ENCODE measurements around the gene RESP18. TPM values are rescaled to one million over a fixed set of nuclear protein-coding genes. Genes with fewer than 3 reads are reported as not detected.

RESP18 gene
- total RNA-seq, 1 donor from 2014 or later = not detected

DNA sequence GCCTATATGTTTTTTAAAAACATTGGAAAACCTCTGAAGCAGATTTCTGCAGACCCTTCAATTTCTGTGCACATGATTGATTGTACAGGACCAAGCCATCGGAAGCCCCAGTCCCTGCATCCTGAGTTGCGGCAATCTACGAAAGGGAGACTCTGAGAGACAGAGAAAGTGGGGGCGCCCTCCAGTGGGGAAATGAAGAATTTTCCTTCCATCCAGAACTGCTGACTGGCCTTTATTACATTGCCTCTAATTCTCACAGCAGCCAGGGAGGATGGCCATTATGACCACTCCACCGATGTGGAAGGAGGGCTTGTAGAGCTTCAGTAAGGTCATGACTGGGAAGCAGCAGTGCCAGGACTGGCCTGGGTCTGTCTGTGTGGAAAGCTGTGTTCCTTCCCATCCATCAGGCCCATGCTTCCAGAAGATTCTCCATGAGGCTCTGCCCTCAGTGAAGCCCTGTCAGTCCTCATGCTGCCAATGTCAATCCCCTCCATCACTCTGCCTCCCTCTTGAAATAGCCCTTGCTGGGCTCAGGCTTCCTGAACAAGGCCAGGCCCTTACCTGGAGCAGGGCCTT is 20.0 kb upstream of the RESP18 start:
- TF ChIP-seq, protein P1, sequence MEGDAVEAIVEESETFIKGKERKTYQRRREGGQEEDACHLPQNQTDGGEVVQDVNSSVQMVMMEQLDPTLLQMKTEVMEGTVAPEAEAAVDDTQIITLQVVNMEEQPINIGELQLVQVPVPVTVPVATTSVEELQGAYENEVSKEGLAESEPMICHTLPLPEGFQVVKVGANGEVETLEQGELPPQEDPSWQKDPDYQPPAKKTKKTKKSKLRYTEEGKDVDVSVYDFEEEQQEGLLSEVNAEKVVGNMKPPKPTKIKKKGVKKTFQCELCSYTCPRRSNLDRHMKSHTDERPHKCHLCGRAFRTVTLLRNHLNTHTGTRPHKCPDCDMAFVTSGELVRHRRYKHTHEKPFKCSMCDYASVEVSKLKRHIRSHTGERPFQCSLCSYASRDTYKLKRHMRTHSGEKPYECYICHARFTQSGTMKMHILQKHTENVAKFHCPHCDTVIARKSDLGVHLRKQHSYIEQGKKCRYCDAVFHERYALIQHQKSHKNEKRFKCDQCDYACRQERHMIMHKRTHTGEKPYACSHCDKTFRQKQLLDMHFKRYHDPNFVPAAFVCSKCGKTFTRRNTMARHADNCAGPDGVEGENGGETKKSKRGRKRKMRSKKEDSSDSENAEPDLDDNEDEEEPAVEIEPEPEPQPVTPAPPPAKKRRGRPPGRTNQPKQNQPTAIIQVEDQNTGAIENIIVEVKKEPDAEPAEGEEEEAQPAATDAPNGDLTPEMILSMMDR (conservative IDR thresholded peaks at IDR 0.05; ENCODE audit: low read depth, low read length) = peak; percentile 80
- no peak for DNase-seq (ENCODE audit: low read depth)
- H3K4me3 ChIP-seq (ENCODE audit: low read depth, low read length) = no peak overlapping the region

DNA sequence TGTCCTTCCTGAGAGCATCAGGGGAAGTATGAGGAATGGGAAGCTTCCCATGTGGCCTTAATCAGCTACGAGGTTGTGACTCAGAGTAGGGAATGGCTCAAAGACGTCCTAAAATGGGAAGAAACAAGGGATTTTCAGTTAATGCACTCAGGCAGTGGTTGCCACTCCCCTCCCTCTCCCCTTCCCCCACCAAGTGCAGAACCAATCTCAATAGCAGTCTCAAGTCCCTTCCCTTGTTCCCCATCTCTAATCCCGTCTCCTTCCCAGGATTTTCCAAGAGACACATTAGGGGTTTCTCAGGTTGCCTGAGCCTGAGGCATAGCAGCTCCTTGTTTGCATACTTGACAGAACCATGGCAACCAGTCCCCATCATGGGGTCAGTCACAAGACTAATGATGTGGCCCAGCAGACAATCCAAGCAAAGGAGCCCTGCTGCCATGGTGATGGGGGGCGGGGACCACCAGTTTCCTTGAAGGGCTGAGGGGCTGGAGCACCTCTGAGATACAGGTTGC is 18.2 kb upstream of the RESP18 start:
- no peak for DNase-seq (ENCODE audit: low read depth)
- H3K4me3 ChIP-seq (ENCODE audit: low read depth, low read length) = no peak overlapping the region
- TF ChIP-seq, protein P1 (conservative IDR thresholded peaks at IDR 0.05; ENCODE audit: low read depth, low read length) = no peak

DNA sequence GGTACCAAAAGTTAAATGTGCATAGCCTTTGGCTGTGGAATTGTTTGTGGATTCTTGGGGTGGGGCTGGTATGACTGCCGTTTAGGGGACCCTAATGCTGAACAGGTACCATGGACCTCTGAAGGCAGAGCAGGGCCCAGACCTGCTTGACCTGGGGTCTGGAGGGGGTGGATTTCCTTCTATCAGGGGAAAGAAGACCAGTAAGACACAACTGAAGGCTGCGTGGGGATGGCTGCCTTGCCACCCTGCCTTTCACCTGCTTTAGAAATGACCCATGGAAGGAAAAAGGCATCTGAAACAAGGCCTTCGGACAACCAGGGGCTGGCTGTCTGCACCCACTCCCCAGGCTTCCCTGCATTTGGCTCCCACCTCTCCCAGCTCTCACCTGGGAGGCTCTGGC is 17.7 kb upstream of the RESP18 start:
- H3K4me3 ChIP-seq (ENCODE audit: low read depth, low read length) = no peak overlapping the region
- no peak for DNase-seq (ENCODE audit: low read depth)
- TF ChIP-seq, protein P1 (conservative IDR thresholded peaks at IDR 0.05; ENCODE audit: low read depth, low read length) = no peak

DNA sequence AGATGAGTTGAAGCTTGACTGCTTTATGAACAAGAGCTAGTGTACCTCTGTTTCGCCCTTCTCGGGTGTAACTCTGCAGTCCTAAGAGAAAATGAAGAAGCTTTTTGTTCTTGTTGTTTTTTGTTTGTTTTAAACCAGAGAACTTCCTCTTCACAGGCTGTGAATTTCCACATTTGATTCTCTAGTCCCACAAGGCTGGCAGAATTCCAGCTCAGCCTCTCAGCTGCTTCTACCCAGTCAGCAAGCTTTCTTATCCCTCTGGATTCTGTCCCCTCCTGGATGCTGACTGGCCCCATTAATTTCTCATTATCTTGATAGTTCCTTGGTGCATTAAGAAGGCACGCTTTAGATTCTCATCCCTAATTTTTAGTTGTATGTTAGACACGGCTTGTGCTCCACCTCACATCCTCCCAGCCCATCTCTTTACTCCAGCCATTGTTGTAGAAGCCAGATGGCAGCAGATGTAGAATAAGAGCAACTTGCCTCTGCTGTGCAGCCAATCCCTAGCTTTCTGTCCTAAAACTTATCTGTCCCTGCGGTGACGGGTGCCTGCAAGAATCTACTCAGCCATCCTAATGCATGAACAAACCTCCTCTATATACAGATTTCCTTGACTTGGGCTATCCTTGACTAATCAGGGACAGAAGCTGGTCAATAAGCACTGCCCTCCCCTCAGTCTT is 12.3 kb upstream of the RESP18 start:
- TF ChIP-seq, protein P1 (conservative IDR thresholded peaks at IDR 0.05; ENCODE audit: low read depth, low read length) = no peak
- no peak overlapping the region for H3K4me3 ChIP-seq (ENCODE audit: low read depth, low read length)
- DNase-seq (ENCODE audit: low read depth) = no peak

DNA sequence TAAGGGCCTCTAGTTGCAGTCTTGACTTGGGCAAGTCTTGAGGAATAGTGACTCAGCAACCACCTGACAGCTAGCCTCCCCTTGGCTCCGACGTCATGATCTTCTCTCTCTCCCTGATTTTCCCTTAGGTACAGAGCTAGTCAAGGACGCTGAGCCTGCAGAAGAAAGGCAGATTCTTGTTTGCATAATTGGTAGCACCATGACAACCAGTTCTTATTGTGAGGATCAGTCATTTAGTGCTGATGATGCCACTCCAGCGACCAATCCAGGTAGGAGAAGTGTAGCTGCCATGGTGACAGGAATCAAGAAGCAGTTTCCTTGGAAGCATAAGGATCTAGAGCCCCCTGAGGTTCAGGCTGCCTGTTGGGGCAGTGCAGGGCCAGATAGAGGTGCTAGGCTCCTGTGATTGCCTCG is 2.8 kb upstream of the RESP18 start:
- peak; percentile 25 for DNase-seq (ENCODE audit: low read depth)
- H3K4me3 ChIP-seq (ENCODE audit: low read depth, low read length) = no peak overlapping the region
- TF ChIP-seq, protein P1 (conservative IDR thresholded peaks at IDR 0.05; ENCODE audit: low read depth, low read length) = no peak

DNA sequence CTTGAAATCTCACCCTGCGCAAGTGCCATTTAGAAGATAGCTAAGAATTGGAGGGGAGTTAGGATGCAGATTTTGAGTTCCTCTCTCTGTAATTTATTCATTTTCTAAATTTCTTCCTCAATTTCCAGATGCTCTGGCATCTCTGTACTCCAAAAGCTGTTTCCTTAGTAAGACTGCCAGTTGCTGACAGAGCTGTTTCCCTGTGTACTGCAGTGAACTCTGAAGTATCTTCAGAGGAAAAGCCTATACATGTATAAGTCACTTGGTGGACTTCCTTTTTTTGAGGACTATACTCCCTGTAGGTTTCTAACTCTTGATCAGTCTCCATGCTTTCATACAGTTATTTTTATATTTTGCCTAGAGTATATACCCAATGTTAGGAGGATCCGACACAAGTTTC is 1.5 kb upstream of the RESP18 start:
- H3K4me3 ChIP-seq (ENCODE audit: low read depth, low read length) = no peak overlapping the region
- TF ChIP-seq, protein P1 (conservative IDR thresholded peaks at IDR 0.05; ENCODE audit: low read depth, low read length) = no peak
- no peak for DNase-seq (ENCODE audit: low read depth)

Measured in epithelial cell of proximal tubule (primary cell).